ENCODE data around the gene LIM2. TPM values are rescaled to one million over a fixed set of nuclear protein-coding genes. Genes with fewer than 3 reads are reported as not detected.

The LIM2 gene
- total and polyA plus RNA-seq, 2 donors (not counting 1 experiment from before 2014, with no cell fraction given) = not detected

- Mint-ChIP-seq H3K27ac (no peak overlapping the region), H3K9me3 (ENCODE audit: insufficient read depth) (no peaks in the 10 kb centered on the region), H3K27me3 (no peaks in the 10 kb centered on the region), H3K4me3 (no peak overlapping the region), H3K4me1 (peaks cover 17% of the 10 kb centered on the region)
- H4K20me1 ChIP-seq (ENCODE audit: control insufficient read depth, insufficient read depth, low read length, poor library complexity, severe bottlenecking) = no peaks in the 10 kb centered on the region
- H3K36me3 ChIP-seq (replicated peaks in 1 of 2; ENCODE audit: control extremely low read depth in 1 of 2, control insufficient read depth in 1 of 2, extremely low read depth in 1 of 2, insufficient read depth in 2 of 2, low read length in 1 of 2) = no peaks in the 10 kb centered on the region
- ChIA-PET CTCF (interaction anchor here (0.8 to 9.2 kb wide), 10 partner anchors 8 to 258 kb away, joined by 3 to 98 read pairs (median 9); partner anchors contain the start of gene SIGLEC10), POLR2A (no interaction called here)
- no peaks in the 10 kb centered on the region for H3K27me3 ChIP-seq (replicated peaks in 1 of 4; ENCODE audit: control extremely low read depth in 1 of 4, control insufficient read depth in 3 of 4, insufficient read depth in 4 of 4, low read length in 3 of 4)
- H3K9me3 ChIP-seq (ENCODE audit: control extremely low read depth in 1 of 3, control insufficient read depth in 2 of 3, insufficient read depth in 1 of 3, low read length in 2 of 3) = peaks cover 2 to 19% (median 15%) of the 10 kb centered on the region in 3 donors
- no peak overlapping the region for H3K9ac ChIP-seq (ENCODE audit: low read length)
- DNase-seq (no peak), ATAC-seq (ENCODE audit: low read depth) (no peak)
- H3K4me1 ChIP-seq (ENCODE audit: control insufficient read depth in 2 of 2, insufficient read depth in 2 of 2, low read length in 2 of 2) = peaks cover 11 to 17% of the 10 kb centered on the region in 2 donors
- no peak overlapping the region for H3K27ac ChIP-seq (ENCODE audit: low read length in 2 of 2)
- H2AFZ ChIP-seq (ENCODE audit: insufficient read depth, low read depth, low read length, poor library complexity, severe bottlenecking) = no peak overlapping the region
- intact Hi-C loops (cut with micrococcal nuclease) = no loop called here
- no peaks in the 10 kb centered on the region for H3K79me2 ChIP-seq (ENCODE audit: control insufficient read depth, insufficient read depth, low read length)
- TF ChIP-seq EZH2 (IDR thresholded peaks at IDR 0.05; ENCODE audit: borderline replicate concordance, insufficient read depth, low read depth, low read length, poor library complexity, severe bottlenecking) (no peak), CTCF (IDR thresholded peaks at IDR 0.05) (no peak)
- WGBS (ENCODE audit: insufficient coverage) = no CpG with 5 or more reads among the region's 5 CpGs
- H3K4me2 ChIP-seq (replicated peaks; ENCODE audit: low read depth, low read length, poor library complexity, severe bottlenecking) = no peak overlapping the region
- no peak overlapping the region for H3K4me3 ChIP-seq (ENCODE audit: control extremely low read depth in 1 of 5, extremely low read depth in 1 of 5, insufficient read depth in 1 of 5, low read depth in 2 of 5, low read length in 4 of 5)
These were observed 11.5 kb upstream of the LIM2 start for GRCh38 chr19:51399231-51399630.

- POLR2A ChIA-PET = no interaction called here
- H3K4me1 Mint-ChIP-seq = peaks cover 24% of the 10 kb centered on the region
These were observed 10.4 kb upstream of the LIM2 start for GRCh38 chr19:51398096-51398704.

More at GRCh38 chr19:51398096-51398704, 10.4 kb upstream of the LIM2 start:
- peak; percentile 56 for DNase-seq
- no peak overlapping the region for H3K4me2 ChIP-seq (replicated peaks; ENCODE audit: low read depth, low read length, poor library complexity, severe bottlenecking)
- ATAC-seq (ENCODE audit: low read depth) = no peak
- TF ChIP-seq CTCF (IDR thresholded peaks at IDR 0.05) (peak; percentile 80), EZH2 (IDR thresholded peaks at IDR 0.05; ENCODE audit: borderline replicate concordance, insufficient read depth, low read depth, low read length, poor library complexity, severe bottlenecking) (no peak)
- no peak overlapping the region for H2AFZ ChIP-seq (ENCODE audit: insufficient read depth, low read depth, low read length, poor library complexity, severe bottlenecking)
- H3K27ac ChIP-seq (ENCODE audit: low read length in 2 of 2) = no peak overlapping the region
- CTCF ChIA-PET = interaction anchor here (0.5 to 9.2 kb wide), 14 partner anchors 9 to 437 kb away, joined by 3 to 98 read pairs (median 6); partner anchors contain the start of gene SIGLEC10
- WGBS (ENCODE audit: insufficient coverage) = 100% methylated on average over 1 of the region's 7 CpGs
- no peak overlapping the region for H3K4me3 Mint-ChIP-seq
- no peaks in the 10 kb centered on the region for H3K27me3 Mint-ChIP-seq
- H3K36me3 ChIP-seq (replicated peaks in 1 of 2; ENCODE audit: control extremely low read depth in 1 of 2, control insufficient read depth in 1 of 2, extremely low read depth in 1 of 2, insufficient read depth in 2 of 2, low read length in 1 of 2) = no peaks in the 10 kb centered on the region
- intact Hi-C loops (cut with micrococcal nuclease) = loop anchor here (1.0 kb wide), 3 partner anchors 19 to 263 kb away; partner anchors contain the start of gene SIGLEC10
- no peak overlapping the region for H3K9ac ChIP-seq (ENCODE audit: low read length)
- H3K9me3 Mint-ChIP-seq (ENCODE audit: insufficient read depth) = no peaks in the 10 kb centered on the region
- H3K27ac Mint-ChIP-seq = peak overlapping the region; percentile 6
- peaks cover 14 to 22% of the 10 kb centered on the region in 2 donors for H3K4me1 ChIP-seq (ENCODE audit: control insufficient read depth in 2 of 2, insufficient read depth in 2 of 2, low read length in 2 of 2)
- no peak overlapping the region for H3K4me3 ChIP-seq (ENCODE audit: control extremely low read depth in 1 of 5, extremely low read depth in 1 of 5, insufficient read depth in 1 of 5, low read depth in 2 of 5, low read length in 4 of 5)
- peaks cover 2 to 19% (median 15%) of the 10 kb centered on the region in 3 donors for H3K9me3 ChIP-seq (ENCODE audit: control extremely low read depth in 1 of 3, control insufficient read depth in 2 of 3, insufficient read depth in 1 of 3, low read length in 2 of 3)
- H3K79me2 ChIP-seq (ENCODE audit: control insufficient read depth, insufficient read depth, low read length) = no peaks in the 10 kb centered on the region
- no peaks in the 10 kb centered on the region for H4K20me1 ChIP-seq (ENCODE audit: control insufficient read depth, insufficient read depth, low read length, poor library complexity, severe bottlenecking)
- no peaks in the 10 kb centered on the region for H3K27me3 ChIP-seq (replicated peaks in 1 of 4; ENCODE audit: control extremely low read depth in 1 of 4, control insufficient read depth in 3 of 4, insufficient read depth in 4 of 4, low read length in 3 of 4)

Measured in B cell (primary cell).